K562 (cell line): ENCODE measurements around the gene IRGM. TPM values are rescaled to one million over a fixed set of nuclear protein-coding genes. Genes with fewer than 3 reads are reported as not detected.
A peak's percentile ranks its signal among the peaks of the same experiment; 100 is the strongest.

Experiments used
- ATAC-seq: fragments of 200-7000 bp; cut with Tn5 transposase; 3 replicates; pipeline ENCODE4 v1.9.1; 2020; ENCODE audit warnings: moderate library complexity
- BruUV-seq: library from RNA; stranded (reverse); fragments of 400-500 nt; replicated peaks from 2 replicates; lab custom pipeline; 2021; lab: Mats Ljungman, UMichigan
- CTCF ChIA-PET: fragments of 300-600 bp; formaldehyde crosslinking; extraction: SDS; loops from one replicate; lab custom pipeline; 2021; ENCODE audit warnings: low intra/inter-chr PET ratio; lab: Yijun Ruan, JAX
- POLR2A ChIA-PET: fragments of 300-600, 350-650 bp; sonication (Branson Sonifier 250); formaldehyde crosslinking; extraction: SDS; loops from one replicate; lab custom pipeline; 2021; ENCODE audit warnings: antibody characterized with exemption, inconsistent platforms; lab: Yijun Ruan, JAX
- DNase-seq, 4 experiments: peaks; one replicate each; pipeline versions ENCODE4 v3.0.0 to v3.0.0-alpha.2; 2011 to 2018; ENCODE audit warnings: low spot score in 3 of 4, mixed read lengths in 3 of 4; ENCODE audit errors: extremely low read depth in 1 of 4
- FAIRE-seq: peaks from 2 replicates; lab custom pipeline; 2011; peaks lifted over from hg19 to GRCh38; lab: Jason Lieb, UNC
- H2AFZ ChIP-seq: 2 replicates; pipeline ENCODE4 v1.6.0; 2011; ENCODE audit warnings: low read depth, low read length, control low read depth, inconsistent platforms
- H3K27ac ChIP-seq: fragments of 200-600 bp; 3 replicates; pipeline ENCODE4 v1.8.0; 2011; ENCODE audit warnings: low read depth, mild to moderate bottlenecking, control low read depth, inconsistent platforms, low read length, moderate library complexity, mixed read lengths; ENCODE audit errors: extremely low read depth
- H3K27me3 ChIP-seq, 2 experiments: fragments of 300-600 bp in 1 of 2; 2 replicates in 1 of 2; 3 replicates in 1 of 2; pipeline versions ENCODE4 v1.6.0 to v1.8.0; 2011; ENCODE audit warnings: inconsistent platforms in 2 of 2, low read length in 2 of 2, mild to moderate bottlenecking in 1 of 2, mixed read lengths in 1 of 2, moderate library complexity in 1 of 2; ENCODE audit not compliant: control insufficient read depth in 2 of 2, insufficient read depth in 2 of 2
- H3K36me3 ChIP-seq: fragments of 300-600 bp; 3 replicates; pipeline ENCODE4 v1.8.0; 2011; ENCODE audit warnings: mild to moderate bottlenecking, low read length, inconsistent platforms; ENCODE audit not compliant: control insufficient read depth, insufficient read depth
- H3K4me1 ChIP-seq, 2 experiments: fragments of 200-600 bp in 1 of 2; replicated peaks in 1 of 2; 2 replicates in 1 of 2; 3 replicates in 1 of 2; pipeline versions ENCODE4 v1.5.1 to v1.8.0; 2011; ENCODE audit warnings: inconsistent platforms in 2 of 2, low read length in 2 of 2, mild to moderate bottlenecking in 1 of 2, mixed read lengths in 1 of 2, moderate library complexity in 1 of 2; ENCODE audit not compliant: control insufficient read depth in 2 of 2, insufficient read depth in 2 of 2
- H3K4me2 ChIP-seq: 2 replicates; pipeline ENCODE4 v1.6.1; 2011; ENCODE audit warnings: low read length, control low read depth, inconsistent platforms, mixed read lengths; ENCODE audit not compliant: insufficient read depth
- H3K4me3 ChIP-seq: fragments of 200-600 bp; sonication (generic), shearing (Covaris generic); 2 replicates; pipeline ENCODE4 v1.5.1; 2016; ENCODE audit warnings: control low read depth, inconsistent platforms
- H3K79me2 ChIP-seq: fragments of 200-600 bp; 3 replicates; pipeline ENCODE4 v1.8.0; 2011; ENCODE audit warnings: low read length, inconsistent platforms; ENCODE audit not compliant: control insufficient read depth, insufficient read depth
- H3K9ac ChIP-seq, 2 experiments: 2 replicates each; pipeline versions ENCODE4 v1.6.0 to v1.6.1; 2011; ENCODE audit warnings: low read depth in 2 of 2, low read length in 2 of 2, control low read depth in 1 of 2, inconsistent platforms in 1 of 2, mild to moderate bottlenecking in 1 of 2, mixed read lengths in 1 of 2; ENCODE audit not compliant: insufficient read depth in 1 of 2
- H3K9me1 ChIP-seq: one replicate; pipeline ENCODE4 v1.6.0; 2011; ENCODE audit warnings: inconsistent platforms, mild to moderate bottlenecking, low read length, moderate library complexity; ENCODE audit not compliant: control insufficient read depth, insufficient read depth
- H3K9me3 ChIP-seq: replicated peaks from 2 replicates; pipeline ENCODE4 v1.5.1; 2011; ENCODE audit warnings: low read depth, low read length, inconsistent platforms; ENCODE audit not compliant: control insufficient read depth, insufficient read depth
- H4K20me1 ChIP-seq: replicated peaks from 2 replicates; pipeline ENCODE4 v1.6.1; 2011; ENCODE audit warnings: low read length, inconsistent platforms, mixed read lengths; ENCODE audit not compliant: control insufficient read depth, insufficient read depth
- POLR3G ChIP-seq: IDR thresholded peaks from 2 replicates; pipeline ENCODE4 v1.6.1; 2011; ENCODE audit not compliant: insufficient read length, insufficient replicate concordance; ENCODE audit errors: extremely low read depth
- TRIM28 ChIP-seq: fragments of 450-650 bp; IDR thresholded peaks from 2 replicates; pipeline ENCODE4 v1.6.1; 2017
- ZNF75A ChIP-seq: fragments of 450-650 bp; formaldehyde crosslinking; IDR thresholded peaks from 2 replicates; pipeline ENCODE4 v1.4.0; 2020; ENCODE audit warnings: mild to moderate bottlenecking
- WGBS: fragments of 100-300 bp; shearing (Covaris generic); methylation state at CpG from one replicate; pipeline ENCODE4 v1.1.6; 2016; ENCODE audit warnings: low coverage, mixed read lengths; ENCODE audit not compliant: insufficient coverage; ENCODE audit errors: missing lambda C conversion rate; 5-methylcytosine and 5-hydroxymethylcytosine counted together
- in situ Hi-C: fragments of 300-500 bp; cut with MboI; formaldehyde crosslinking; loops from 4 replicates; pipeline ENCODE4 v1.15.0; 2018; ENCODE audit warnings: inconsistent platforms, mixed read lengths
- intact Hi-C: fragments of 100-400 bp; cut with micrococcal nuclease; formaldehyde crosslinking; loops from 2 replicates; pipeline ENCODE4 v1.14.2; 2022
- polyA plus RNA-seq, 8 experiments: library from polyadenylated mRNA; depleted of rRNA in 4 of 8; stranded (reverse) in 5 of 8; unstranded in 3 of 8; fragments of >200 nt; fragmentation: Nextera tagmentation in 2 of 8; fragmentation: Illumina TruSeq in 1 of 8; extraction: Ambion mirVana in 2 of 8; extraction: Trizol in 1 of 8; gene quantifications; 2 replicates each; pipeline versions ENCODE4 v1.2.1 to v1.2.3, GENCODE V29; 2011 to 2014; ENCODE audit warnings: inconsistent platforms in 1 of 8, missing spikeins in 1 of 8
- total RNA-seq, 7 experiments: library from RNA; depleted of rRNA in 6 of 7; stranded (reverse); fragments of >200 nt in 6 of 7; fragmentation: Illumina TruSeq in 2 of 7; extraction: Trizol in 2 of 7; gene quantifications; 2 replicates each; pipeline versions ENCODE4 v1.2.1 to v1.2.3, GENCODE V29; 2011 to 2021; ENCODE audit warnings: low replicate concordance in 1 of 7
- TF ChIP-seq, protein P1 (sequence below), 2 experiments: fragments of 150-350 bp in 1 of 2; IDR thresholded peaks; 2 replicates each; pipeline ENCODE4 v1.6.1; 2012 to 2016; ENCODE audit warnings: low read depth in 2 of 2, low read length in 2 of 2, mild to moderate bottlenecking in 1 of 2, moderate library complexity in 1 of 2
- TF ChIP-seq, protein P2 (sequence below): fragments of 450-650 bp; IDR thresholded peaks from 2 replicates; pipeline ENCODE4 v1.6.1; 2016; ENCODE audit warnings: mild to moderate bottlenecking, moderate library complexity

IRGM gene
- total and polyA plus RNA-seq, 9 of the 15 experiments (the other 6 are each of a cell fraction or from before 2014, with no cell fraction given), result 0.09 to 0.22 (median 0.15) TPM; not detected in 6

GRCh38 chr5:150895431-150896428 is 49.4 kb downstream of the IRGM start:
- ChIA-PET POLR2A (interaction anchor here (0.7 to 1.3 kb wide), 2 partner anchors 9 kb away, joined by 3 read pairs; partner anchors contain the start of gene ZNF300), CTCF (no interaction called here)
- Histone ChIP-seq H3K4me3 (no peak overlapping the region), H2AFZ (no peak overlapping the region), H3K27ac (no peak overlapping the region), H3K9ac (no peak overlapping the region), H4K20me1 (no peaks in the 10 kb centered on the region), H3K9me3 (peaks cover 29% of the 10 kb centered on the region), H3K4me2 (no peak overlapping the region), H3K4me1 (no peaks in the 10 kb centered on the region), H3K27me3 (no peaks in the 10 kb centered on the region), H3K9me1 (no peaks in the 10 kb centered on the region), H3K79me2 (no peaks in the 10 kb centered on the region), H3K36me3 (peaks cover 39% of the 10 kb centered on the region)
- BruUV-seq, result no TSS peak
- 62% methylated on average over 8 of the region's 8 CpGs for WGBS
- DNase-seq (no peak), FAIRE-seq (no peak), ATAC-seq (no peak)
- intact Hi-C loops (no loop called here), in situ Hi-C loops (no loop called here)
- TF ChIP-seq, protein P1, sequence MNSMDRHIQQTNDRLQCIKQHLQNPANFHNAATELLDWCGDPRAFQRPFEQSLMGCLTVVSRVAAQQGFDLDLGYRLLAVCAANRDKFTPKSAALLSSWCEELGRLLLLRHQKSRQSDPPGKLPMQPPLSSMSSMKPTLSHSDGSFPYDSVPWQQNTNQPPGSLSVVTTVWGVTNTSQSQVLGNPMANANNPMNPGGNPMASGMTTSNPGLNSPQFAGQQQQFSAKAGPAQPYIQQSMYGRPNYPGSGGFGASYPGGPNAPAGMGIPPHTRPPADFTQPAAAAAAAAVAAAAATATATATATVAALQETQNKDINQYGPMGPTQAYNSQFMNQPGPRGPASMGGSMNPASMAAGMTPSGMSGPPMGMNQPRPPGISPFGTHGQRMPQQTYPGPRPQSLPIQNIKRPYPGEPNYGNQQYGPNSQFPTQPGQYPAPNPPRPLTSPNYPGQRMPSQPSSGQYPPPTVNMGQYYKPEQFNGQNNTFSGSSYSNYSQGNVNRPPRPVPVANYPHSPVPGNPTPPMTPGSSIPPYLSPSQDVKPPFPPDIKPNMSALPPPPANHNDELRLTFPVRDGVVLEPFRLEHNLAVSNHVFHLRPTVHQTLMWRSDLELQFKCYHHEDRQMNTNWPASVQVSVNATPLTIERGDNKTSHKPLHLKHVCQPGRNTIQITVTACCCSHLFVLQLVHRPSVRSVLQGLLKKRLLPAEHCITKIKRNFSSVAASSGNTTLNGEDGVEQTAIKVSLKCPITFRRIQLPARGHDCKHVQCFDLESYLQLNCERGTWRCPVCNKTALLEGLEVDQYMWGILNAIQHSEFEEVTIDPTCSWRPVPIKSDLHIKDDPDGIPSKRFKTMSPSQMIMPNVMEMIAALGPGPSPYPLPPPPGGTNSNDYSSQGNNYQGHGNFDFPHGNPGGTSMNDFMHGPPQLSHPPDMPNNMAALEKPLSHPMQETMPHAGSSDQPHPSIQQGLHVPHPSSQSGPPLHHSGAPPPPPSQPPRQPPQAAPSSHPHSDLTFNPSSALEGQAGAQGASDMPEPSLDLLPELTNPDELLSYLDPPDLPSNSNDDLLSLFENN (IDR thresholded peaks at IDR 0.05; ENCODE audit: low read depth in 2 of 2, low read length in 2 of 2), result no peak
- TF ChIP-seq TRIM28, result peak; percentile 75
- TF ChIP-seq, protein P2, sequence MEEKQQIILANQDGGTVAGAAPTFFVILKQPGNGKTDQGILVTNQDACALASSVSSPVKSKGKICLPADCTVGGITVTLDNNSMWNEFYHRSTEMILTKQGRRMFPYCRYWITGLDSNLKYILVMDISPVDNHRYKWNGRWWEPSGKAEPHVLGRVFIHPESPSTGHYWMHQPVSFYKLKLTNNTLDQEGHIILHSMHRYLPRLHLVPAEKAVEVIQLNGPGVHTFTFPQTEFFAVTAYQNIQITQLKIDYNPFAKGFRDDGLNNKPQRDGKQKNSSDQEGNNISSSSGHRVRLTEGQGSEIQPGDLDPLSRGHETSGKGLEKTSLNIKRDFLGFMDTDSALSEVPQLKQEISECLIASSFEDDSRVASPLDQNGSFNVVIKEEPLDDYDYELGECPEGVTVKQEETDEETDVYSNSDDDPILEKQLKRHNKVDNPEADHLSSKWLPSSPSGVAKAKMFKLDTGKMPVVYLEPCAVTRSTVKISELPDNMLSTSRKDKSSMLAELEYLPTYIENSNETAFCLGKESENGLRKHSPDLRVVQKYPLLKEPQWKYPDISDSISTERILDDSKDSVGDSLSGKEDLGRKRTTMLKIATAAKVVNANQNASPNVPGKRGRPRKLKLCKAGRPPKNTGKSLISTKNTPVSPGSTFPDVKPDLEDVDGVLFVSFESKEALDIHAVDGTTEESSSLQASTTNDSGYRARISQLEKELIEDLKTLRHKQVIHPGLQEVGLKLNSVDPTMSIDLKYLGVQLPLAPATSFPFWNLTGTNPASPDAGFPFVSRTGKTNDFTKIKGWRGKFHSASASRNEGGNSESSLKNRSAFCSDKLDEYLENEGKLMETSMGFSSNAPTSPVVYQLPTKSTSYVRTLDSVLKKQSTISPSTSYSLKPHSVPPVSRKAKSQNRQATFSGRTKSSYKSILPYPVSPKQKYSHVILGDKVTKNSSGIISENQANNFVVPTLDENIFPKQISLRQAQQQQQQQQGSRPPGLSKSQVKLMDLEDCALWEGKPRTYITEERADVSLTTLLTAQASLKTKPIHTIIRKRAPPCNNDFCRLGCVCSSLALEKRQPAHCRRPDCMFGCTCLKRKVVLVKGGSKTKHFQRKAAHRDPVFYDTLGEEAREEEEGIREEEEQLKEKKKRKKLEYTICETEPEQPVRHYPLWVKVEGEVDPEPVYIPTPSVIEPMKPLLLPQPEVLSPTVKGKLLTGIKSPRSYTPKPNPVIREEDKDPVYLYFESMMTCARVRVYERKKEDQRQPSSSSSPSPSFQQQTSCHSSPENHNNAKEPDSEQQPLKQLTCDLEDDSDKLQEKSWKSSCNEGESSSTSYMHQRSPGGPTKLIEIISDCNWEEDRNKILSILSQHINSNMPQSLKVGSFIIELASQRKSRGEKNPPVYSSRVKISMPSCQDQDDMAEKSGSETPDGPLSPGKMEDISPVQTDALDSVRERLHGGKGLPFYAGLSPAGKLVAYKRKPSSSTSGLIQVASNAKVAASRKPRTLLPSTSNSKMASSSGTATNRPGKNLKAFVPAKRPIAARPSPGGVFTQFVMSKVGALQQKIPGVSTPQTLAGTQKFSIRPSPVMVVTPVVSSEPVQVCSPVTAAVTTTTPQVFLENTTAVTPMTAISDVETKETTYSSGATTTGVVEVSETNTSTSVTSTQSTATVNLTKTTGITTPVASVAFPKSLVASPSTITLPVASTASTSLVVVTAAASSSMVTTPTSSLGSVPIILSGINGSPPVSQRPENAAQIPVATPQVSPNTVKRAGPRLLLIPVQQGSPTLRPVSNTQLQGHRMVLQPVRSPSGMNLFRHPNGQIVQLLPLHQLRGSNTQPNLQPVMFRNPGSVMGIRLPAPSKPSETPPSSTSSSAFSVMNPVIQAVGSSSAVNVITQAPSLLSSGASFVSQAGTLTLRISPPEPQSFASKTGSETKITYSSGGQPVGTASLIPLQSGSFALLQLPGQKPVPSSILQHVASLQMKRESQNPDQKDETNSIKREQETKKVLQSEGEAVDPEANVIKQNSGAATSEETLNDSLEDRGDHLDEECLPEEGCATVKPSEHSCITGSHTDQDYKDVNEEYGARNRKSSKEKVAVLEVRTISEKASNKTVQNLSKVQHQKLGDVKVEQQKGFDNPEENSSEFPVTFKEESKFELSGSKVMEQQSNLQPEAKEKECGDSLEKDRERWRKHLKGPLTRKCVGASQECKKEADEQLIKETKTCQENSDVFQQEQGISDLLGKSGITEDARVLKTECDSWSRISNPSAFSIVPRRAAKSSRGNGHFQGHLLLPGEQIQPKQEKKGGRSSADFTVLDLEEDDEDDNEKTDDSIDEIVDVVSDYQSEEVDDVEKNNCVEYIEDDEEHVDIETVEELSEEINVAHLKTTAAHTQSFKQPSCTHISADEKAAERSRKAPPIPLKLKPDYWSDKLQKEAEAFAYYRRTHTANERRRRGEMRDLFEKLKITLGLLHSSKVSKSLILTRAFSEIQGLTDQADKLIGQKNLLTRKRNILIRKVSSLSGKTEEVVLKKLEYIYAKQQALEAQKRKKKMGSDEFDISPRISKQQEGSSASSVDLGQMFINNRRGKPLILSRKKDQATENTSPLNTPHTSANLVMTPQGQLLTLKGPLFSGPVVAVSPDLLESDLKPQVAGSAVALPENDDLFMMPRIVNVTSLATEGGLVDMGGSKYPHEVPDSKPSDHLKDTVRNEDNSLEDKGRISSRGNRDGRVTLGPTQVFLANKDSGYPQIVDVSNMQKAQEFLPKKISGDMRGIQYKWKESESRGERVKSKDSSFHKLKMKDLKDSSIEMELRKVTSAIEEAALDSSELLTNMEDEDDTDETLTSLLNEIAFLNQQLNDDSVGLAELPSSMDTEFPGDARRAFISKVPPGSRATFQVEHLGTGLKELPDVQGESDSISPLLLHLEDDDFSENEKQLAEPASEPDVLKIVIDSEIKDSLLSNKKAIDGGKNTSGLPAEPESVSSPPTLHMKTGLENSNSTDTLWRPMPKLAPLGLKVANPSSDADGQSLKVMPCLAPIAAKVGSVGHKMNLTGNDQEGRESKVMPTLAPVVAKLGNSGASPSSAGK, result no peak
- peak; percentile 82 for TF ChIP-seq ZNF75A (CRISPR knock-in tag)
- no peak for TF ChIP-seq POLR3G
